ENCODE data around the gene STXBP4. TPM values are rescaled to one million over a fixed set of nuclear protein-coding genes. Genes with fewer than 3 reads are reported as not detected.

STXBP4 gene
- total RNA-seq, 2 experiments from 2014 or later = 9.4 to 12.6 TPM

DNA sequence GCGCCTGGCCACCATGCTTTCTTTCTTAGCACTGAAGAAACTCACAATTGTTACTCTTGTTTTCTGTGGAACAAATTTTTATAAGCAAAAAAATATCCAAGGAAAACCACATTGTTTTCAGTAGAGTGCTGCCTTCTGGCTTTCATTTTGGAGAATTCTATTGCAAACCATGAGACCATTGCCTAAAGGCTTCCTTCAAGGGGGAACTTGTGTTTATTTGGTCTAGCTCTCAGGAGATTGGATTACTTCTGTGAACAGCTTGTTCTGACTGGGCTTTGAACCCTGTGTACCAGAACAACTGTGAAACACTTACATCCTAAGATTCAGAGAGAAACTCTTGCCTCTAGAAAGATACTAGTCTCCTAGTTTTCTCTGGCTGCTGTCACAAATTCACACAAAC, 35.9 kb upstream of the STXBP4 start:
- no peak for DNase-seq (ENCODE audit: low spot score)
- BruUV-seq (replicated peaks) = no TSS peak
- Histone ChIP-seq H3K4me2 (ENCODE audit: low read length) (no peak overlapping the region), H3K4me1 (ENCODE audit: insufficient read depth, low read length, poor library complexity, severe bottlenecking) (no peaks in the 10 kb centered on the region), H4K20me1 (ENCODE audit: insufficient read depth, low read length) (no peaks in the 10 kb centered on the region), H3K9me3 (ENCODE audit: low read length) (no peaks in the 10 kb centered on the region), H3K27ac (ENCODE audit: low read depth, low read length, poor library complexity, severe bottlenecking) (no peak overlapping the region), H2AFZ (ENCODE audit: low read length) (no peak overlapping the region), H3K4me3 (ENCODE audit: low read depth, low read length, poor library complexity, severe bottlenecking) (no peak overlapping the region), H3K9me2 (ENCODE audit: insufficient read depth, low read length) (no peaks in the 10 kb centered on the region), H3K79me2 (ENCODE audit: insufficient read depth, low read depth, low read length) (no peaks in the 10 kb centered on the region), H3K36me3 (ENCODE audit: insufficient read depth, low read length) (no peaks in the 10 kb centered on the region)
- TF ChIP-seq EZH2phosphoT487 (IDR thresholded peaks at IDR 0.05; ENCODE audit: borderline replicate concordance, low read depth, low read length) = no peak
- TF ChIP-seq, protein P1, sequence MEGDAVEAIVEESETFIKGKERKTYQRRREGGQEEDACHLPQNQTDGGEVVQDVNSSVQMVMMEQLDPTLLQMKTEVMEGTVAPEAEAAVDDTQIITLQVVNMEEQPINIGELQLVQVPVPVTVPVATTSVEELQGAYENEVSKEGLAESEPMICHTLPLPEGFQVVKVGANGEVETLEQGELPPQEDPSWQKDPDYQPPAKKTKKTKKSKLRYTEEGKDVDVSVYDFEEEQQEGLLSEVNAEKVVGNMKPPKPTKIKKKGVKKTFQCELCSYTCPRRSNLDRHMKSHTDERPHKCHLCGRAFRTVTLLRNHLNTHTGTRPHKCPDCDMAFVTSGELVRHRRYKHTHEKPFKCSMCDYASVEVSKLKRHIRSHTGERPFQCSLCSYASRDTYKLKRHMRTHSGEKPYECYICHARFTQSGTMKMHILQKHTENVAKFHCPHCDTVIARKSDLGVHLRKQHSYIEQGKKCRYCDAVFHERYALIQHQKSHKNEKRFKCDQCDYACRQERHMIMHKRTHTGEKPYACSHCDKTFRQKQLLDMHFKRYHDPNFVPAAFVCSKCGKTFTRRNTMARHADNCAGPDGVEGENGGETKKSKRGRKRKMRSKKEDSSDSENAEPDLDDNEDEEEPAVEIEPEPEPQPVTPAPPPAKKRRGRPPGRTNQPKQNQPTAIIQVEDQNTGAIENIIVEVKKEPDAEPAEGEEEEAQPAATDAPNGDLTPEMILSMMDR (conservative IDR thresholded peaks at IDR 0.05; ENCODE audit: low read length) = no peak
- intact Hi-C loops (cut with micrococcal nuclease; ENCODE audit: unreplicated experiment) = no loop called here
- ChIA-PET CTCF (ENCODE audit: unreplicated experiment) (no interaction called here), POLR2A (no interaction called here)

DNA sequence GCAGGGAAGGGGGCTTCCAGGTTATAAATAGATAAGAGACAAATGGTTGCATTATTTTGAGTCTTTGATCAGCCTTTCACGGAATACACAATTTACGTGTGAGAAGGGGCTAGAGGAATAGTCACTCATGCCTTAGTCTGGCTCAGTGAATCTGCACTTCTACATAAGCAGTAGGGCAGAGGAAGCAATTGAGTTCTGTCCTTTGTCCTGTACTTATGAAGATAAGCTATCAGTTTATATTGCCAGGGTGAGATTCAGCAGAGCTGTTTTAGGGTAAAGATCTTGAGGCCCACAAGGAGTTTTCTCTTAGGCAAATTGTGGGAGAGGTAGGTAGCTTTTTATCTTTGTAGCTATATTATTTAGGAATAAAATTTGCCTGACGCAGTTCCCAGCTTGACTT, 34.6 kb upstream of the STXBP4 start:
- Histone ChIP-seq H3K4me3 (ENCODE audit: low read depth, low read length, poor library complexity, severe bottlenecking) (no peak overlapping the region), H2AFZ (ENCODE audit: low read length) (no peak overlapping the region), H3K36me3 (ENCODE audit: insufficient read depth, low read length) (no peaks in the 10 kb centered on the region), H3K27ac (ENCODE audit: low read depth, low read length, poor library complexity, severe bottlenecking) (no peak overlapping the region), H3K9me2 (ENCODE audit: insufficient read depth, low read length) (no peaks in the 10 kb centered on the region), H3K9me3 (ENCODE audit: low read length) (no peaks in the 10 kb centered on the region), H3K4me1 (ENCODE audit: insufficient read depth, low read length, poor library complexity, severe bottlenecking) (no peaks in the 10 kb centered on the region), H3K79me2 (ENCODE audit: insufficient read depth, low read depth, low read length) (no peaks in the 10 kb centered on the region), H4K20me1 (ENCODE audit: insufficient read depth, low read length) (no peaks in the 10 kb centered on the region), H3K4me2 (ENCODE audit: low read length) (no peak overlapping the region)
- DNase-seq (ENCODE audit: low spot score) = no peak
- BruUV-seq (replicated peaks) = no TSS peak
- POLR2A ChIA-PET = interaction anchor here (0.7 kb wide), 2 partner anchors 55 to 159 kb away, joined by 3 read pairs; no protein-coding TSS in a partner anchor
- CTCF ChIA-PET (ENCODE audit: unreplicated experiment) = no interaction called here
- TF ChIP-seq, protein P1 (conservative IDR thresholded peaks at IDR 0.05; ENCODE audit: low read length) = no peak
- no peak for TF ChIP-seq EZH2phosphoT487 (IDR thresholded peaks at IDR 0.05; ENCODE audit: borderline replicate concordance, low read depth, low read length)
- intact Hi-C loops (cut with micrococcal nuclease; ENCODE audit: unreplicated experiment) = no loop called here

DNA sequence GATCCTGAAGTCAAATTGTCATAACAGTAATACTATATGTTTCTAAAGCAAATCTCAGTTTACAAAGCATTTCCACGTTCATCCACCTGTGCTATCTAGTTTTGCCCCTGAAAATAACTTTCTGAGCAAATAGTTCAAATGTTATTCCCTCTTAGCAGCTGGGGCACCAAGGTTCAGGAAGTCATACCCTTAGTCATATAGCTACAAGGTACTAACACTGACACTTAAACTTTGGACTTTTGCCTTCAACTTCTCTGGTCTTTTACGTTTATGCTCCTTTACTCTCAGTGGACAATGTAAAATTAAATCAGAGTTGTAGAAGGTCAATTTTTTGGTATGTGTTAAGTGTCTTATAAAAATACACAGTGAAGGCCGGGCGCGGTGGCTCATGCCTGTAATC, 33.1 kb upstream of the STXBP4 start:
- DNase-seq (ENCODE audit: low spot score) = no peak

More for the DNA sequence above, 33.1 kb upstream of the STXBP4 start:
- H3K79me2 ChIP-seq (ENCODE audit: insufficient read depth, low read depth, low read length) = no peaks in the 10 kb centered on the region
- H4K20me1 ChIP-seq (ENCODE audit: insufficient read depth, low read length) = no peaks in the 10 kb centered on the region
- intact Hi-C loops (cut with micrococcal nuclease; ENCODE audit: unreplicated experiment) = no loop called here
- H3K4me1 ChIP-seq (ENCODE audit: insufficient read depth, low read length, poor library complexity, severe bottlenecking) = no peaks in the 10 kb centered on the region
- no peaks in the 10 kb centered on the region for H3K36me3 ChIP-seq (ENCODE audit: insufficient read depth, low read length)
- ChIA-PET CTCF (ENCODE audit: unreplicated experiment) (no interaction called here), POLR2A (no interaction called here)
- no TSS peak for BruUV-seq (replicated peaks)
- no peaks in the 10 kb centered on the region for H3K9me2 ChIP-seq (ENCODE audit: insufficient read depth, low read length)
- no peak overlapping the region for H3K4me3 ChIP-seq (ENCODE audit: low read depth, low read length, poor library complexity, severe bottlenecking)
- H3K27ac ChIP-seq (ENCODE audit: low read depth, low read length, poor library complexity, severe bottlenecking) = no peak overlapping the region
- H3K9me3 ChIP-seq (ENCODE audit: low read length) = no peaks in the 10 kb centered on the region
- H2AFZ ChIP-seq (ENCODE audit: low read length) = no peak overlapping the region
- H3K4me2 ChIP-seq (ENCODE audit: low read length) = no peak overlapping the region
- TF ChIP-seq EZH2phosphoT487 (IDR thresholded peaks at IDR 0.05; ENCODE audit: borderline replicate concordance, low read depth, low read length) = no peak
- TF ChIP-seq, protein P1 (conservative IDR thresholded peaks at IDR 0.05; ENCODE audit: low read length) = no peak

Measured in OCI-LY7 (cell line).